SH-SY5Y (cell line): ENCODE data around the gene RNF208.

Experiments
- GATA2 ChIP-seq: IDR thresholded peaks from 2 replicates; pipeline ENCODE4 v1.6.1; 2011; ENCODE audit warnings: mild to moderate bottlenecking, low read depth, low read length
- GATA3 ChIP-seq: IDR thresholded peaks from 2 replicates; pipeline ENCODE4 v1.6.1; 2011; ENCODE audit warnings: low read depth, mild to moderate bottlenecking, low read length, moderate library complexity

DNA sequence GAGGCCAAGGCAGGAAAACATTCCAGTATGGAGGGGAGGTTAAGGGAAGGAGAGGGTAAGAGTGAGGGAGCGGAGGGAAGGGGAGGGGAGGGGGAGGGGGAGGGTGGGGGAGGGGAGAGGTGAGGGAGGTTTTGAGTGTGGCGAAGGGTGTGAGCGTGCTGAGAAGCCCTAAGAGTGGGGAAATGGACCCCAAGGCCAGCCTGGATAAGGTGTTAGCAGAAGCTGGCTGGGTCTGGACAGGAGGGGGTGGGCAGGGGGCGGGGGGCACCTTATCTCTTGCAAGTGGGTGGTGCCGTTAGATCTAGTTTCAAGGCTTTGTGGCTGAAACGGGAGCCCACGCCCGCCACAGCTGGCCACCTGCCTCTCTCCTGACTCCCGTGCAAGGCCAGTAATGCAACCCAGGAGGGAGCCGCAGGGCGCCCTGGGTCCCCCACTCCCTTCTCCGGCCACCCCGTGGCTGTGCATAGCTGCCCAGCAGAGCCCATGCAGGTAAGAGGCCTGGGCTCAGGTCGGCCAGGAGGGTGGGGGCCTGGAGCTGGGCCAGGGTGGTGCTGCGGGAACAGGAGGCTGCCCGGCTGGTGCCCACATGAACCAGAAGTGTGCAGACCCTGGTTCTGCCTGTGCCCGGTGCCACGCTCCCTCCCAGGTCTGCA, 5.9 kb upstream of the RNF208 start:
- TF ChIP-seq GATA2 (no peak), GATA3 (no peak)
